ENCODE data around the gene HSPA4L.

HSPA4L gene

DNA sequence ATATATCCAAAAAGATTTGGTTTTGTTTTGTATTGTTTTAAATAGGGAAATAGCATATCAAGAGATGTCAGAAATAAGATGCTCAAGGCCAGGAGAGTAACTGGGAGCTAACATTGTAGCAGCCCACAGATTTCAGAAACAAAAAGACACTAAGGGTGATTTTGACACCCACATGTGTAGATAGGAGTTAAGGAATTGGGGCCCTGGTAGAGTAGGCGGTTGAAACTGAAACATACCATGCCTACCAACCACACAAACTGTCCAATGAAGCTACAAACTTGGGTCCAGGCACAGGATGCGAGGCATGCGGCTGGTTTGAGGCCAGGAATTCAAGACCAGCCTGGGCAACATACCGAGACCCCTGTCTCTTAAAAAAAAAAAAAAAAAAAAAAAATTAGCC is 6.3 kb upstream of the HSPA4L start:
- ChIA-PET POLR2A (ENCODE audit: low non-redundant PET) (interaction anchor here (0.7 kb wide), 1 partner anchor 1429 kb away, joined by 4 read pairs; no protein-coding TSS in a partner anchor), CTCF (interaction anchor here (0.6 to 1.0 kb wide), 2 partner anchors 44 to 189 kb away, joined by 3 to 4 read pairs; no protein-coding TSS in a partner anchor)
- no peak for DNase-seq (ENCODE audit: low spot score)
- TF ChIP-seq, protein P1, sequence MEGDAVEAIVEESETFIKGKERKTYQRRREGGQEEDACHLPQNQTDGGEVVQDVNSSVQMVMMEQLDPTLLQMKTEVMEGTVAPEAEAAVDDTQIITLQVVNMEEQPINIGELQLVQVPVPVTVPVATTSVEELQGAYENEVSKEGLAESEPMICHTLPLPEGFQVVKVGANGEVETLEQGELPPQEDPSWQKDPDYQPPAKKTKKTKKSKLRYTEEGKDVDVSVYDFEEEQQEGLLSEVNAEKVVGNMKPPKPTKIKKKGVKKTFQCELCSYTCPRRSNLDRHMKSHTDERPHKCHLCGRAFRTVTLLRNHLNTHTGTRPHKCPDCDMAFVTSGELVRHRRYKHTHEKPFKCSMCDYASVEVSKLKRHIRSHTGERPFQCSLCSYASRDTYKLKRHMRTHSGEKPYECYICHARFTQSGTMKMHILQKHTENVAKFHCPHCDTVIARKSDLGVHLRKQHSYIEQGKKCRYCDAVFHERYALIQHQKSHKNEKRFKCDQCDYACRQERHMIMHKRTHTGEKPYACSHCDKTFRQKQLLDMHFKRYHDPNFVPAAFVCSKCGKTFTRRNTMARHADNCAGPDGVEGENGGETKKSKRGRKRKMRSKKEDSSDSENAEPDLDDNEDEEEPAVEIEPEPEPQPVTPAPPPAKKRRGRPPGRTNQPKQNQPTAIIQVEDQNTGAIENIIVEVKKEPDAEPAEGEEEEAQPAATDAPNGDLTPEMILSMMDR (conservative IDR thresholded peaks at IDR 0.05; ENCODE audit: low read depth): no peak
- no peak overlapping the region for H3K27ac ChIP-seq

DNA sequence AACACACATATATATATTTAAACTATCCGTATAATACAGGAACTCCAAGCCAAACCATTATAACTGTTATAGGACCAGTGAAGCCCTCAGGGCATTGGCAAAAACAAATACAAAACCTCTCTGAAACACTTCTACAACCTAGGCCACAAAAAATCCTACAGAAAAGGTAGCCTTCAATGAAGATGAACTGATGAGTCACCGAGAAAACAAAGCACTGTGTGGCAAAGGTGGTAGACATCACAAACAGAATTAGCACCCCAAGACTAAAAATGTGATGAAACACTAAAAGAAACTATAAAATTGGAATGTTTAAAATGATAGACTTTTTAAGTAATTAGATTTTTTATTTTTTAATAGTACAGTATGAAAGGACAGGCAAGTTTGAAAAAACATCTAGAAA is 5.5 kb upstream of the HSPA4L start:
- ChIA-PET POLR2A (ENCODE audit: low non-redundant PET) (no interaction called here), CTCF (interaction anchor here (1.0 kb wide), 1 partner anchor 44 kb away, joined by 4 read pairs; no protein-coding TSS in a partner anchor)
- TF ChIP-seq, protein P1 (conservative IDR thresholded peaks at IDR 0.05; ENCODE audit: low read depth): no peak
- no peak overlapping the region for H3K27ac ChIP-seq
- DNase-seq (ENCODE audit: low spot score): no peak

DNA sequence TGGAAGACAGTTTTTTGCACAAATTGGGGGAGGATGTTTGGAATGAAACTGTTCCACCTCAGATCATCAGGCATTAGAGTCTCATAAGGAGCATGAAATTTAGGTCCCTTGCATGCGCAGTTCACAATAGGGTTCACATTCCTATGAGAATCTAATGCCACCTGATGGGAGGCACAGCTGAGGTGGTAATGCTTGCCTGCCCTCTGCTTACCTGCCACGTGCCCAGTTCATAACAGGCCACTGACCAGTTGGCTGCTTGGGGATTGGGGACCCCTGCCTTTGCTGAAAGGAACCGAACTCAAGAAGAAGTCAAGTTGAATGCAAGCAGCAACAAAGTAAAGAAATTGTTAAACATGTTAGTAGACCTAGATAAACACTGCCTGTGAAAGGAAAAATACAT is 4.6 kb upstream of the HSPA4L start:
- DNase-seq (ENCODE audit: low spot score): no peak
- CTCF ChIA-PET: no interaction called here
- POLR2A ChIA-PET (ENCODE audit: low non-redundant PET): no interaction called here
- no peak overlapping the region for H3K27ac ChIP-seq
- TF ChIP-seq, protein P1 (conservative IDR thresholded peaks at IDR 0.05; ENCODE audit: low read depth): no peak

DNA sequence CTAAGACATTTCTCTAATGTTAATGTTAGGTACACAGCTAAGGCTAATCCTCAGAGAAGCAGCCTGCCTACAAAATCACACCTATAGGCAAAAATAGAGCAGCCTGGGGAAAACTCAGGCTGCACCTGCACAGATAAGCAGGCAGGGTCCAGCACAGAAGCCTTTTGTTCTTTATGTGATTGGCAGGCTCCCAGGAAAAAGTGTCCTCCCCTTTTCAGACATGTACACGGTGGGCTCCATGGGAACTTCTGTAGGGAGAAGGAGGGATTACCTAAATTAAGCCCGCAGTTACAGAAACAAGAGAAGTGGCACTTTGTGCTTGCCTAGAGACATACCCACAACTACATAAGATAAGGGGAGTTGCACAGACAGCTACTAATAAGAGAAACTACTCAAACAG is 4.0 kb upstream of the HSPA4L start:
- CTCF ChIA-PET: no interaction called here
- POLR2A ChIA-PET (ENCODE audit: low non-redundant PET): no interaction called here
- H3K27ac ChIP-seq: no peak overlapping the region
- TF ChIP-seq, protein P1 (conservative IDR thresholded peaks at IDR 0.05; ENCODE audit: low read depth): no peak
- DNase-seq (ENCODE audit: low spot score): no peak

DNA sequence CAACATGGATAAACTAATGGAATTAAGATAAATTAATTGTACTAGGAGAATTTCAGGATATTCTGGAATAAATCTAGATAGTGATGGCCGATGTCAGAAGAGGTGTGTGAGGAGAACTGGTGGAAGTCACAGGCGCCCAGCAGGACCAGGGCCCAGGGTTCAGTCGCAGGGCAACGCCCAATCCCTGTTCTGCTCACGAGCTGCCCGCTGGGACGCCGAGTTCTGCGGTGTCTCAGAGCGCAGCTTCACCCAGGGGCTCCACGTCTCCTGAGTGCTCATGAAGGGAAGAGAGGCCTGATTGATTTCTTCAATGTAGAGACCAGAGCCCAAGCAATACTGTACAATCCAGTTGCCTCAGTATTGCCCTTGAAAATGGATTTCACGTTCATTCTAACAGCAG is 1.5 kb upstream of the HSPA4L start:
- H3K27ac ChIP-seq: no peak overlapping the region
- no peak for DNase-seq (ENCODE audit: low spot score)
- TF ChIP-seq, protein P1 (conservative IDR thresholded peaks at IDR 0.05; ENCODE audit: low read depth): no peak
- ChIA-PET POLR2A (ENCODE audit: low non-redundant PET) (no interaction called here), CTCF (no interaction called here)

DNA sequence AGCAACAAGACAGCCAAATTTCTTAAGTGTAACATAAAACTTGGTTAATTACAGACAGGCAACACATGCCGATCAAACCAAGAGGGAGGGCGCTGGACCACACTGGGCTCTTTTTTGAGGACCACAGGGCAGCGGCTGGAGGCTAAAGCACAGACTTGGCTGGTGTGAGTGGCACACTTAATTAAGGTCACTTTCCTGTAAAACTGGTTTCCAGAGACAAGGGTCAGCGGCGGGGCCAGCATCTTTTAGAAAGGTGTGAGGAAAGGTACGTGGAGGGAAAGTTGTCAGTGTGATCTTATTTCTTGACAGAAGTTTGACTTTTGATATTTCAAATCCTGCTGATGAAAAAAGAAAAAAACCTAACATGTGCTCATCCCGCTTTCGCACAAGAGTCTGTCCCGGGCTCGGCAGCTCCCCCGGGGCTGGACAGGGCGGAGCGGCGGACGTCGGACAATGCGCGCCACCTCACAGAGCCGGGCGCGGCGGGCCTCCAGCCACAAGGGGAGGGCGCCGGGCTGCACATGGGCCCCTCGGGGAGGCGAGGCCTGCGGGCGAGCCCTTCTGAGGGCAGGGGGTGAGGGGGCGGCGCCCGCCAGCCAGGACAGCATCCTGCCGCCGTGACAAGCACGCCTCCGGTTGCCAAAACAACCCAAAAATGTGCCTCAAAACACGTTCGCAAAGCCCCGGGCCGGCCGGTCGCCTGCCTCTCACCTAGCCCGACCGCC is 660 bp upstream of the HSPA4L start:
- peak; percentile 42 for DNase-seq (ENCODE audit: low spot score)
- TF ChIP-seq, protein P1 (conservative IDR thresholded peaks at IDR 0.05; ENCODE audit: low read depth): no peak
- H3K27ac ChIP-seq: peak overlapping the region; percentile 92
- CTCF ChIA-PET: interaction anchor here (0.6 to 1.1 kb wide), 3 partner anchors 28 to 721 kb away, joined by 3 read pairs; partner anchors contain the start of genes ABHD18 and MFSD8
- POLR2A ChIA-PET (ENCODE audit: low non-redundant PET): no interaction called here

All from RWPE1 (cell line).